ENCODE measurements around the gene CMPK2. TPM values are rescaled to one million over a fixed set of nuclear protein-coding genes. Genes with fewer than 3 reads are reported as not detected.
"Not testable (repeated sequence)": the region's sequence is repeated elsewhere in the genome, so short reads cannot be mapped to it uniquely, and the experiment has no call there.

Gene CMPK2
- total and polyA plus RNA-seq, 2 donors from 2014 or later, result 2.8 to 4.5 TPM

GRCh38 chr2:6864231-6864754 is 1.4 kb downstream of the CMPK2 start:
- intact Hi-C loops (cut with DNase I), result no loop called here
- H3K36me3 ChIP-seq (ENCODE audit: control insufficient read depth in 2 of 3, insufficient read depth in 3 of 3, low read length in 3 of 3), result no peaks in the 10 kb centered on the region
- peaks cover 0 to 4% (median 0%) of the 10 kb centered on the region in 3 donors for H3K4me1 ChIP-seq (ENCODE audit: control insufficient read depth in 2 of 3, insufficient read depth in 2 of 3, low read depth in 1 of 3, low read length in 3 of 3)
- DNase-seq, result no peak
- TF ChIP-seq CTCF (IDR thresholded peaks at IDR 0.05; ENCODE audit: borderline replicate concordance, extremely low read depth, insufficient read depth), result no peak
- H3K27me3 ChIP-seq (ENCODE audit: control insufficient read depth, insufficient read depth, low read length), result no peaks in the 10 kb centered on the region
- H3K9ac ChIP-seq (ENCODE audit: low read length in 3 of 3), result no peak overlapping the region
- no peak for FAIRE-seq
- peak overlapping the region in 1 of 3 donors; percentile 70 for H3K4me3 ChIP-seq (ENCODE audit: low read length in 3 of 3)
- H3K9me3 ChIP-seq (ENCODE audit: control insufficient read depth in 2 of 3, insufficient read depth in 1 of 3, low read length in 3 of 3), result no peaks in the 10 kb centered on the region
- no peak overlapping the region for H3K27ac ChIP-seq (ENCODE audit: low read depth in 2 of 2, low read length in 2 of 2)

- Histone ChIP-seq H3K9ac (ENCODE audit: low read length in 3 of 3) (no peak overlapping the region), H3K36me3 (ENCODE audit: control insufficient read depth in 2 of 3, insufficient read depth in 3 of 3, low read length in 3 of 3) (no peaks in the 10 kb centered on the region), H3K4me1 (ENCODE audit: control insufficient read depth in 2 of 3, insufficient read depth in 2 of 3, low read depth in 1 of 3, low read length in 3 of 3) (peaks cover 0 to 4% (median 0%) of the 10 kb centered on the region in 3 donors), H3K27ac (ENCODE audit: low read depth in 2 of 2, low read length in 2 of 2) (no peak overlapping the region), H3K9me3 (ENCODE audit: control insufficient read depth in 2 of 3, insufficient read depth in 1 of 3, low read length in 3 of 3) (no peaks in the 10 kb centered on the region), H3K27me3 (ENCODE audit: control insufficient read depth, insufficient read depth, low read length) (no peaks in the 10 kb centered on the region), H3K4me3 (ENCODE audit: low read length in 3 of 3) (no peak overlapping the region)
- DNase-seq, result peak in 3 of 5 donors; percentile 15 to 72 (median 41)
- intact Hi-C loops (cut with DNase I), result no loop called here
- FAIRE-seq, result no peak
- no peak for TF ChIP-seq CTCF (IDR thresholded peaks at IDR 0.05; ENCODE audit: borderline replicate concordance, extremely low read depth, insufficient read depth)
Observed at GRCh38 chr2:6863792-6864191, 1.9 kb downstream of the CMPK2 start.

GRCh38 chr2:6860296-6860695 is 5.4 kb downstream of the CMPK2 start:
- no peak for FAIRE-seq
- Histone ChIP-seq H3K27ac (ENCODE audit: low read depth in 2 of 2, low read length in 2 of 2) (no peak overlapping the region), H3K4me1 (ENCODE audit: control insufficient read depth in 2 of 3, insufficient read depth in 2 of 3, low read depth in 1 of 3, low read length in 3 of 3) (no peaks in the 10 kb centered on the region), H3K36me3 (ENCODE audit: control insufficient read depth in 2 of 3, insufficient read depth in 3 of 3, low read length in 3 of 3) (no peaks in the 10 kb centered on the region), H3K27me3 (ENCODE audit: control insufficient read depth, insufficient read depth, low read length) (no peaks in the 10 kb centered on the region), H3K4me3 (ENCODE audit: low read length in 3 of 3) (no peak overlapping the region), H3K9me3 (ENCODE audit: control insufficient read depth in 2 of 3, insufficient read depth in 1 of 3, low read length in 3 of 3) (no peaks in the 10 kb centered on the region), H3K9ac (ENCODE audit: low read length in 3 of 3) (no peak overlapping the region)
- DNase-seq, result no peak
- TF ChIP-seq CTCF (IDR thresholded peaks at IDR 0.05; ENCODE audit: borderline replicate concordance, extremely low read depth, insufficient read depth), result no peak
- intact Hi-C loops (cut with DNase I), result no loop called here

- H3K4me1 ChIP-seq (ENCODE audit: control insufficient read depth in 2 of 3, insufficient read depth in 2 of 3, low read depth in 1 of 3, low read length in 3 of 3); H3K9ac ChIP-seq (ENCODE audit: low read length in 3 of 3); H3K27ac ChIP-seq (ENCODE audit: low read depth in 2 of 2, low read length in 2 of 2); H3K4me3 ChIP-seq (ENCODE audit: low read length in 3 of 3); intact Hi-C loops (cut with DNase I); DNase-seq; H3K27me3 ChIP-seq (ENCODE audit: control insufficient read depth, insufficient read depth, low read length); H3K36me3 ChIP-seq (ENCODE audit: control insufficient read depth in 2 of 3, insufficient read depth in 3 of 3, low read length in 3 of 3); H3K9me3 ChIP-seq (ENCODE audit: control insufficient read depth in 2 of 3, insufficient read depth in 1 of 3, low read length in 3 of 3); FAIRE-seq: not testable (repeated sequence)
Observed at GRCh38 chr2:6858466-6859027, 7.2 kb downstream of the CMPK2 start.

Data from kidney (tissue), 14 donors.